SK-N-DZ (cell line): ENCODE measurements around the gene PHOX2B.
"Not testable (repeated sequence)": the region's sequence is repeated elsewhere in the genome, so short reads cannot be mapped to it uniquely, and the experiment has no call there.

Source experiments
- DNase-seq: peaks from one replicate; pipeline ENCODE4 v3.0.0-alpha.2; 2015; ENCODE audit warnings: low spot score
- small RNA-seq, 2 experiments: library from RNA; depleted of rRNA; stranded (forward); fragments of <200 nt; gene quantifications; one replicate each; pipeline ENCODE3, GENCODE V24; 2014

Gene PHOX2B

DNA sequence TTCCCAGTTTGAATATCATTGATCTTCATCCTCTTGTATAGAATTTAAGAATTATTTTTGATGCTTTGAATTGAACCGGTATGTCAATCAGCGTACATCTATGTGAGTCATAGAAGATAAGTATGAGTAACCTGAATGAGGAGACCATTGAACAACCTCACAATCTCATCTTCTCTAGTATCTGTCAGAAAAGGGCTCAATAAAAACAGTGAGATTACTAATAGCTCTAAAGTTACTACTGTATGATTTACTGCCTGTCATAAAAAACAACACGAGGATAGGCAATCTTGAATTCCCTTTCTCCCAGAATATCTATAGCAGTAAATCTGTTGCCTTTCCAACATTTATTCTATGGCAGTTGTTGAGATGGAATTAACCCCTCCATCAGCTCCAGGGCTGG, 36.1 kb downstream of the PHOX2B start:
- DNase-seq: no peak

DNA sequence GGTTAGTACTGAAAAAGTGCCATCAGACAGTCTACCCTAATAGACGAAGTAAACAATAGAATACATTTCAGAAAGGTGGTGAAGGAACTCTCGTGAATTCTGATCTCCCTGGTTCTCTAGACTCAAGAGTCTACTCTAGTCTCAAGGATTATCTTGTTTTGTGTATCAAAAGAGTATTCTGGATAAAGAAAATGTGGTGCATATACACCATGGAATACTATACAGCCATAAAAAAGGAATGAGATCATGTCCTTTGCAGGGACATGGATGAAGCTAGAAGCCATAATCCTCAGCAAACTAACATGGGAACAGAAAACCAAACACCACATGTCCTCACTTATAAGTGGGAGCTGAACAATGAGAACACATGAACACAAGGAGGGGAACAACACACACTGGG, 36.9 kb downstream of the PHOX2B start:
- not testable (repeated sequence) for DNase-seq

- peak; percentile 52 for DNase-seq
Measured at GRCh38 chr4:41709844-41710481, 38.6 kb downstream of the PHOX2B start.

GRCh38 chr4:41703785-41704184, 44.7 kb downstream of the PHOX2B start:
- no peak for DNase-seq

- DNase-seq: no peak
Measured at GRCh38 chr4:41702770-41703169, 45.8 kb downstream of the PHOX2B start.

DNA sequence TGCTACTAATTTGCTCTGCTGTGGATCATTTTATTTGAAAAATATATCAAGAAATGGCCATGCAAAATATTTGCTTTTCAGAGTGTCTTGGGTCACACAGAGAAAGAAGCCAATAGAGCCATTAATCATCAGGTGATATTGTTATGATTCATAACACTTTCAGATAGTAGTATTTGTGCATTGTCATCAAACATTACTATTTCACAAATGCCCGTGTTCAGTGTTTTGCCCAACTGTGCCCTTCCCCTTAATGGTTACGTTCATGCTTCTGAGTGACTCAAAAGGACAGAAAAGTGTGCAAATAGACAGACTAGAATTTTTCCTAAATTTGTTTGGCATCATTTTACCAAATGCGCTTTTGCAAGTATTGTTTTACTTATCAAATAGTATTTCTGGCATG, 46.5 kb downstream of the PHOX2B start:
- DNase-seq: no peak

- DNase-seq: no peak
Measured at GRCh38 chr4:41696763-41697162, 51.8 kb downstream of the PHOX2B start.

DNA sequence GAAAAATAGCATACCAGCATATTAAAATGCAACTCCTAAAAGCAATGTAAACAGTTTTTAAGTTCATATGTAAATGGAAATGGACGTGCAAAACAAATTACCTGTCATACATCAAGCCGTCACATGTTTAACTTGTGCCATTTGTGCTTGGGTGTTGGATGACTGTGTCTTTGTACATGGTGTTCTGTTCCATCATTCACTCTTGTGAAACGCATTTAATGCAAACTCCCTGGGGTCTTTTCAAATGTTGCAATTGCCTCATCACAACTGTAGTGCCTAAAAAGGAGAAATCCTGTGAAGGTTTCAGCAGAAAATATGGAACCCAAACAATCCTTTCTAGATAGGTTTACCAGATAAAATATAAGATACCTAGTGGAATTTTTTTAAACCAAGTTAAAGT, 52.4 kb downstream of the PHOX2B start:
- no peak for DNase-seq

Small RNA genes lying within 50 kb of the gene (small RNA-seq; reads per million reads assigned to genes)
- 0 reads per million in 2 experiments for gene RNU1-49P
